ENCODE measurements around the gene OSBPL2. TPM values are rescaled to one million over a fixed set of nuclear protein-coding genes. Genes with fewer than 3 reads are reported as not detected.
A peak's percentile ranks its signal among the peaks of the same experiment; 100 is the strongest.

OSBPL2 gene
- total RNA-seq, 2 donors from 2014 or later: 46.7 to 50.3 TPM

GRCh38 chr20:62292108-62292507 is 53.8 kb downstream of the OSBPL2 start:
- no peaks in the 10 kb centered on the region for H3K9me3 Mint-ChIP-seq
- Histone ChIP-seq H3K27me3 (ENCODE audit: control insufficient read depth, insufficient read depth, low read length, poor library complexity, severe bottlenecking) (no peaks in the 10 kb centered on the region), H3K9ac (ENCODE audit: extremely low read depth, low read length, poor library complexity, severe bottlenecking) (no peak overlapping the region), H3K27ac (ENCODE audit: low read depth, low read length) (no peak overlapping the region), H3K4me3 (ENCODE audit: low read length) (no peak overlapping the region), H3K9me3 (ENCODE audit: control insufficient read depth, low read length) (no peaks in the 10 kb centered on the region), H3K36me3 (ENCODE audit: control insufficient read depth, insufficient read depth, low read length) (peaks cover 47% of the 10 kb centered on the region), H3K4me1 (ENCODE audit: control insufficient read depth, insufficient read depth, low read length) (no peaks in the 10 kb centered on the region)
- H3K4me3 Mint-ChIP-seq: no peak overlapping the region
- no peaks in the 10 kb centered on the region for H3K4me1 Mint-ChIP-seq
- H3K27ac Mint-ChIP-seq: no peak overlapping the region
- peaks cover 55% of the 10 kb centered on the region for H3K36me3 Mint-ChIP-seq (ENCODE audit: low read depth)
- 97 to 99% methylated on average over 7 to 11 of the region's 11 CpGs for WGBS, 2 experiments (ENCODE audit: insufficient coverage in 1 of 2, insufficient read length in 1 of 2)
- H3K27me3 Mint-ChIP-seq (ENCODE audit: insufficient read depth): no peaks in the 10 kb centered on the region
- no peak for TF ChIP-seq CTCF (conservative IDR thresholded peaks at IDR 0.05)
- no peak for DNase-seq

- 92 to 97% methylated on average over 15 to 19 of the region's 20 CpGs for WGBS, 2 experiments (ENCODE audit: insufficient coverage in 1 of 2, insufficient read length in 1 of 2)
- no peaks in the 10 kb centered on the region for H3K4me1 ChIP-seq (ENCODE audit: control insufficient read depth, insufficient read depth, low read length)
- no peak for TF ChIP-seq CTCF (conservative IDR thresholded peaks at IDR 0.05)
- Mint-ChIP-seq H3K4me1 (no peaks in the 10 kb centered on the region), H3K36me3 (ENCODE audit: low read depth) (peaks cover 55% of the 10 kb centered on the region), H3K27ac (no peak overlapping the region), H3K4me3 (no peak overlapping the region), H3K9me3 (no peaks in the 10 kb centered on the region), H3K27me3 (ENCODE audit: insufficient read depth) (no peaks in the 10 kb centered on the region)
- H3K9ac ChIP-seq (ENCODE audit: extremely low read depth, low read length, poor library complexity, severe bottlenecking): no peak overlapping the region
- no peaks in the 10 kb centered on the region for H3K9me3 ChIP-seq (ENCODE audit: control insufficient read depth, low read length)
- H3K4me3 ChIP-seq (ENCODE audit: low read length): no peak overlapping the region
- H3K27me3 ChIP-seq (ENCODE audit: control insufficient read depth, insufficient read depth, low read length, poor library complexity, severe bottlenecking): no peaks in the 10 kb centered on the region
- H3K27ac ChIP-seq (ENCODE audit: low read depth, low read length): peak overlapping the region; percentile 17
- peaks cover 49% of the 10 kb centered on the region for H3K36me3 ChIP-seq (ENCODE audit: control insufficient read depth, insufficient read depth, low read length)
- DNase-seq: no peak
These were observed 54.9 kb downstream of the OSBPL2 start for GRCh38 chr20:62293111-62293784.

- Mint-ChIP-seq H3K9me3 (no peaks in the 10 kb centered on the region), H3K36me3 (ENCODE audit: low read depth) (peaks cover 51% of the 10 kb centered on the region), H3K4me1 (no peaks in the 10 kb centered on the region), H3K4me3 (no peak overlapping the region), H3K27me3 (ENCODE audit: insufficient read depth) (no peaks in the 10 kb centered on the region), H3K27ac (no peak overlapping the region)
- Histone ChIP-seq H3K4me3 (ENCODE audit: low read length) (no peak overlapping the region), H3K9ac (ENCODE audit: extremely low read depth, low read length, poor library complexity, severe bottlenecking) (no peak overlapping the region), H3K27me3 (ENCODE audit: control insufficient read depth, insufficient read depth, low read length, poor library complexity, severe bottlenecking) (no peaks in the 10 kb centered on the region), H3K9me3 (ENCODE audit: control insufficient read depth, low read length) (no peaks in the 10 kb centered on the region), H3K36me3 (ENCODE audit: control insufficient read depth, insufficient read depth, low read length) (peaks cover 55% of the 10 kb centered on the region), H3K27ac (ENCODE audit: low read depth, low read length) (peak overlapping the region; percentile 38), H3K4me1 (ENCODE audit: control insufficient read depth, insufficient read depth, low read length) (no peaks in the 10 kb centered on the region)
- TF ChIP-seq CTCF (conservative IDR thresholded peaks at IDR 0.05): no peak
- WGBS, 2 experiments (ENCODE audit: insufficient coverage in 1 of 2, insufficient read length in 1 of 2): 93 to 94% methylated on average over 7 to 9 of the region's 9 CpGs
- no peak for DNase-seq
These were observed 55.6 kb downstream of the OSBPL2 start for GRCh38 chr20:62293946-62294345.
